DOHH2 (cell line): ENCODE results near the gene PARP1.

Experiments used
- H3F3A ChIP-seq: fragments of 200-600 bp; sonication (generic), shearing (Covaris generic); 2 replicates; pipeline ENCODE4 v1.6.0; 2016; ENCODE audit warnings: antibody characterized with exemption, mild to moderate bottlenecking; ENCODE audit not compliant: control insufficient read depth, insufficient read depth
- H3K27ac ChIP-seq: fragments of 200-600 bp; sonication (generic); 2 replicates; pipeline ENCODE4 v1.5.1; 2014; ENCODE audit warnings: low read depth, mild to moderate bottlenecking, low read length, moderate library complexity
- H3K27me3 ChIP-seq: fragments of 200-600 bp; sonication (generic); 2 replicates; pipeline ENCODE4 v1.6.1; 2014; ENCODE audit warnings: mild to moderate bottlenecking, low read length, mixed read lengths; ENCODE audit not compliant: control insufficient read depth
- H3K36me3 ChIP-seq: fragments of 200-600 bp; sonication (generic); 2 replicates; pipeline ENCODE4 v1.6.1; 2014; ENCODE audit warnings: mild to moderate bottlenecking, low read length, moderate library complexity, mixed read lengths; ENCODE audit not compliant: control insufficient read depth
- H3K4me1 ChIP-seq: fragments of 200-600 bp; sonication (generic); 2 replicates; pipeline ENCODE4 v1.6.1; 2014; ENCODE audit warnings: mild to moderate bottlenecking, low read length, mixed read lengths; ENCODE audit not compliant: control insufficient read depth
- H3K4me2 ChIP-seq: fragments of 200-600 bp; sonication (generic); 2 replicates; pipeline ENCODE4 v1.6.0; 2014; ENCODE audit warnings: mild to moderate bottlenecking, low read length, moderate library complexity
- H3K4me3 ChIP-seq: fragments of 200-600 bp; sonication (generic); 2 replicates; pipeline ENCODE4 v1.5.1; 2014; ENCODE audit warnings: mild to moderate bottlenecking, low read length, mixed read lengths
- H3K79me2 ChIP-seq: fragments of 200-600 bp; sonication (generic); 2 replicates; pipeline ENCODE4 v1.6.1; 2014; ENCODE audit warnings: mild to moderate bottlenecking, low read length, mixed read lengths; ENCODE audit not compliant: control insufficient read depth
- H3K9me2 ChIP-seq: fragments of 200-600 bp; sonication (generic); replicated peaks from 2 replicates; pipeline ENCODE4 v1.6.1; 2014; ENCODE audit warnings: mild to moderate bottlenecking, low read length, mixed read lengths; ENCODE audit not compliant: control insufficient read depth
- H3K9me3 ChIP-seq: fragments of 200-600 bp; sonication (generic); 2 replicates; pipeline ENCODE4 v1.6.1; 2014; ENCODE audit warnings: antibody characterized with exemption, low read length, mixed read lengths; ENCODE audit not compliant: control insufficient read depth, insufficient read depth
- H4K20me1 ChIP-seq: fragments of 200-600 bp; sonication (generic); 2 replicates; pipeline ENCODE4 v1.6.0; 2014; ENCODE audit warnings: low read depth, mild to moderate bottlenecking, antibody characterized with exemption, low read length, moderate library complexity; ENCODE audit not compliant: control insufficient read depth, insufficient read depth
- CTCF ChIP-seq: fragments of 200-600 bp; sonication (generic); IDR thresholded peaks from one replicate; pipeline ENCODE4 v1.5.1; 2014; ENCODE audit warnings: antibody characterized with exemption, mild to moderate bottlenecking, low read depth, low read length; ENCODE audit not compliant: poor library complexity, severe bottlenecking
- EZH2phosphoT487 ChIP-seq: fragments of 200-600 bp; sonication (generic); IDR thresholded peaks from 2 replicates; pipeline ENCODE4 v1.6.1; 2017; ENCODE audit warnings: borderline replicate concordance, mild to moderate bottlenecking, antibody characterized with exemption, low read length, moderate library complexity, mixed read lengths

PARP1 gene

DNA sequence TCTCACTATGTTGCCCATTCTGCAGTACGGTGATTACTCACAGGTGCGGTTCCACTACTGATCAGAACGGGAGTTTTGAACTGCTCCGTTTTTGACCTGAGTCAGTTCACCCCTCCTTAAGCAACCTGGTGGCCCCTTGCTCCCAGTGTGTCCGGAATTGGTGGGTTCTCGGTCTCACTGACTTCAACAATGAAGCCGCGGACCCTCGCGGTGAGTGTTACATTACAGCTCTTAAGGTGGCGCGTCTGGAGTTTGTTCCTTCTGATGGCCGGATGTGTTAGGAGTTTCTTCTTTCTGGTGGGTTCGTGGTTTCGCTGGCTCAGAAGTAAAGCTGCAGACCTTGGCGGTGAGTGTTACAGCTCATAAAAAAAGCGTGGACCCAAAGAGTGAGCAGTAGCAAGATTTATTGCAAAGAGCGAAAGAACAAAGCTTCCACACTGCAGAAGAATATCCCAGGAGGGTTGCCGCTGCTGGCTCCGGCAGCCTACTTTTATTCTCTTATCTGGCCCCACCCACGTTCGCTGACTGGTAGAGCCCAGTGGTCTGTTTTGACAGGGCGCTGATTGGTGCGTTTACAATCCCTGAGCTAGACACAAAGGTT is 17.6 kb upstream of the PARP1 start:
- H3F3A ChIP-seq, result peaks cover 14% of the 10 kb centered on the region
- no peaks in the 10 kb centered on the region for H3K36me3 ChIP-seq
- H3K4me2 ChIP-seq, result peak overlapping the region; percentile 87
- H3K4me3 ChIP-seq, result peak overlapping the region; percentile 68
- TF ChIP-seq EZH2phosphoT487 (no peak), CTCF (no peak)
- H3K9me3 ChIP-seq, result no peaks in the 10 kb centered on the region
- H4K20me1 ChIP-seq, result no peaks in the 10 kb centered on the region
- no peaks in the 10 kb centered on the region for H3K27me3 ChIP-seq
- no peaks in the 10 kb centered on the region for H3K9me2 ChIP-seq
- no peaks in the 10 kb centered on the region for H3K79me2 ChIP-seq
- H3K27ac ChIP-seq, result peak overlapping the region; percentile 85
- H3K4me1 ChIP-seq, result peaks cover 66% of the 10 kb centered on the region

DNA sequence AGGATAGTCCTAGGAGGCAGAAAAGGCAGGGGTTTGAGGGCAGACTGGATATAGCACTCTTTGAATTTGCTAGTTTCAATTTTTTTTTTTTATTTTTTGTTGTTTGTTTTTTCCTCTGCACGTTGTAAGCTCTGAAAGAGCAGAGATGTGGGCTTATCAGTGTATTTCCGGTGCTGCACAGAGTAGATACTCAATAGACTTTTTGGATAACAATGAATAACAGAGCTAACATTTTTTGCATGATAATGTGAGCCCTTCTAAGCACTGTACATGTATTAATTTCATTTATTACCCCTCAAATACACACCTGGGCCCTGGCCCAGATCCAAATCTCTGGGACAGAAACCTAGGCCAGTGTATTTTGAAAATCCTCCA is 17.1 kb upstream of the PARP1 start:
- Histone ChIP-seq H3K4me3 (peak overlapping the region; percentile 68), H3K9me3 (no peaks in the 10 kb centered on the region), H3K4me1 (peaks cover 61% of the 10 kb centered on the region), H3F3A (peaks cover 14% of the 10 kb centered on the region), H3K4me2 (peak overlapping the region; percentile 87), H3K27me3 (no peaks in the 10 kb centered on the region), H4K20me1 (no peaks in the 10 kb centered on the region), H3K36me3 (no peaks in the 10 kb centered on the region), H3K9me2 (no peaks in the 10 kb centered on the region), H3K79me2 (no peaks in the 10 kb centered on the region), H3K27ac (peak overlapping the region; percentile 85)
- TF ChIP-seq CTCF (no peak), EZH2phosphoT487 (no peak)

DNA sequence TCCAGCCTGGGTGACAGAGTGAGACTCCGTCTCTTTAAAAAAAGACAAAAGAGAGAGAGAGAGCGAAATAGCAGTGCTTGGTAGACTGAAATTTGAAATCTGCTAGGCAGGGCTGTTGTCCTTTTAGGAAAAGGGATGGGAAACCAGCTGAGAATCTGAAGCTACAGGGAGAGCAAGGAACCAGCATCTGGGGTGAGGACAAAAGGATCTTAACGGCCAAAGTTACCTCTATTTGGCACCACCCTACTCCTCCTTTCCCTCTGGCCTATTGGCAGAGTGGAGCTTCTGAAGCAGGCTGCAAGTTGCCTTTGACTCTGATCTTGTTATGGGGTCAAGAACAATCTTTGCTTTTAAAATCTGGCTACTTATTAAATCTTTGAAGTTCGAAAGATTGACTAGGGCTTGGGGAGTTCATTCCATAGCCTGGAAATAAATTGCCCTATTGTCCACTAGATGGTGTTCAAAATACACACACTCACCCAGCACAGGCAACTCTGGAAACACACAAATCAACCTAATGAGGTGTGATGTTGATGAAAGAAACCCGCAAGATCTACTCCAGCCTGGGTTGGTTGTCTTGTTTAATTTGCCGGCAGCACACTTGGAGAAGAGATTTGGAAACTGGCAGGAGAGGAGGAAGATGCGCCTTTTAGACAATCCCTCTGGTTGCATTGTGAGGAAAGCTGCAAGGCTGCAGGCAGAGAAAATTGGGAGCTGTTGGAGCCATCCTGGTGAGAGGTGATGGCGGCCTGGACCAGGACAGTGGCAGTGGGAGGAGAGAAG is 16.5 kb upstream of the PARP1 start:
- Histone ChIP-seq H3K36me3 (no peaks in the 10 kb centered on the region), H3K27me3 (no peaks in the 10 kb centered on the region), H3K79me2 (no peaks in the 10 kb centered on the region), H3K4me2 (peak overlapping the region; percentile 87), H3F3A (peaks cover 14% of the 10 kb centered on the region), H3K4me1 (peaks cover 55% of the 10 kb centered on the region), H3K9me3 (no peaks in the 10 kb centered on the region), H3K4me3 (peak overlapping the region; percentile 68), H3K9me2 (no peaks in the 10 kb centered on the region), H4K20me1 (no peaks in the 10 kb centered on the region), H3K27ac (peak overlapping the region; percentile 85)
- TF ChIP-seq CTCF (peak; percentile 84), EZH2phosphoT487 (no peak)
